ENCODE data around the gene RIPPLY3. TPM values are rescaled to one million over a fixed set of nuclear protein-coding genes. Genes with fewer than 3 reads are reported as not detected.
A peak's percentile ranks its signal among the peaks of the same experiment; 100 is the strongest.
"Not testable (repeated sequence)": the region's sequence is repeated elsewhere in the genome, so short reads cannot be mapped to it uniquely, and the experiment has no call there.

The RIPPLY3 gene
- total RNA-seq, 1 experiment from 2014 or later, result 1.7 TPM

DNA sequence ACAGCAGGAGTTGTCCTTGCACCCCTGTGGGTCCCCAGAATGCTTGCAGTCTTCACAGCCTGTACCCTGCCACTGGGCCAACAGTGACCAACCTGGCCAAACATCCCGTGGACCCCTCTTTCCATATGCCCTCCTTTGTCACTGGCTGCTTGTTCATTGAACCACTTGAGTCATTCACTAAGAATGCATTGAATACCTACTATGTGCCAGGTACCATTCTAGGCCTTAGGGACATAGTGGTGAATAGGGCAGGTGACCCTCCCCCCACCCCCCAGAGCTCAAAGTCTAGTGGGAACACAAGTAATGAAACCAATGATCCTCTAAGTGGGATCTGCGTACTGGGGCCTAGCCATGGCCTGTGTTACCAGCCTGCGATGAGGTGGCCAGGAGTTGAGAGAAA is 38.1 kb downstream of the RIPPLY3 start:
- DNase-seq (ENCODE audit: low read depth in 1 of 2, low spot score in 2 of 2), result no peak
- Histone ChIP-seq H3K27ac (no peak overlapping the region), H3K27me3 (replicated peaks) (no peaks in the 10 kb centered on the region), H3K4me3 (no peak overlapping the region), H3K4me1 (replicated peaks) (no peaks in the 10 kb centered on the region; the same call in 1 of the 2 replicates), H3K36me3 (no peaks in the 10 kb centered on the region), H3K9me3 (replicated peaks) (no peaks in the 10 kb centered on the region)

- H3K4me3 ChIP-seq, result no peak overlapping the region
- no peak overlapping the region for H3K27ac ChIP-seq
- no peak for DNase-seq (ENCODE audit: low read depth in 1 of 2, low spot score in 2 of 2)
- H3K36me3 ChIP-seq, result no peaks in the 10 kb centered on the region
- no peaks in the 10 kb centered on the region for H3K9me3 ChIP-seq (replicated peaks)
- no peaks in the 10 kb centered on the region for H3K27me3 ChIP-seq (replicated peaks)
- H3K4me1 ChIP-seq (replicated peaks), result no peaks in the 10 kb centered on the region; the same call in 1 of the 2 replicates
Measured at GRCh38 chr21:37045149-37045548, 38.6 kb downstream of the RIPPLY3 start.

- H3K4me3 ChIP-seq, result no peak overlapping the region
- no peak overlapping the region for H3K27ac ChIP-seq
- no peaks in the 10 kb centered on the region; the same call in 1 of the 2 replicates for H3K4me1 ChIP-seq (replicated peaks)
- H3K9me3 ChIP-seq (replicated peaks), result no peaks in the 10 kb centered on the region
- no peak for DNase-seq (ENCODE audit: low read depth in 1 of 2, low spot score in 2 of 2)
- no peaks in the 10 kb centered on the region for H3K27me3 ChIP-seq (replicated peaks)
- no peaks in the 10 kb centered on the region for H3K36me3 ChIP-seq
Measured at GRCh38 chr21:37045556-37045955, 39.1 kb downstream of the RIPPLY3 start.

GRCh38 chr21:37047079-37047478 is 40.6 kb downstream of the RIPPLY3 start:
- no peak overlapping the region for H3K27ac ChIP-seq
- no peak overlapping the region for H3K4me3 ChIP-seq
- H3K36me3 ChIP-seq, result no peaks in the 10 kb centered on the region
- H3K9me3 ChIP-seq (replicated peaks), result no peaks in the 10 kb centered on the region
- DNase-seq (ENCODE audit: low read depth in 1 of 2, low spot score in 2 of 2), result no peak
- H3K4me1 ChIP-seq (replicated peaks), result no peaks in the 10 kb centered on the region; the same call in 1 of the 2 replicates
- no peaks in the 10 kb centered on the region for H3K27me3 ChIP-seq (replicated peaks)

DNA sequence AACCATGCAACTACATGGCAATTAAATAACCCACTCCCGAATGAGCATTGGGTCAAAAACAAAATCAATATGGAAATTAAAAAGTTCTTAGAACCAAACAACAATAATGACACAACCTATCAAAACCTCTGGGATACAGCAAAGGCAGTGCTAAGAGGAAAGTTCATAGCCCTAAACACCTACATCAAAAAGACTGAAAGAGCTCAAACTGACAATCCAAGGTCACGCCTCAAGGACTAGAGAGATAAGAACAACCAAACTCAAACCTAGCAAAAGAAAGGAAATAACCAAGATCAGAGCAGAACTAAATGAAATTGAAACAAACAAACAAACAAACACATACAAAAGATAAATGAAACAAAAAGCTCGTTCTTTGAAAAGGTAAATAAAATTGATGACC is 43.2 kb downstream of the RIPPLY3 start:
- not testable (repeated sequence) for H3K4me3 ChIP-seq; H3K27me3 ChIP-seq (replicated peaks); DNase-seq (ENCODE audit: low read depth in 1 of 2, low spot score in 2 of 2); H3K27ac ChIP-seq; H3K36me3 ChIP-seq; H3K4me1 ChIP-seq (replicated peaks); H3K9me3 ChIP-seq (replicated peaks)

DNA sequence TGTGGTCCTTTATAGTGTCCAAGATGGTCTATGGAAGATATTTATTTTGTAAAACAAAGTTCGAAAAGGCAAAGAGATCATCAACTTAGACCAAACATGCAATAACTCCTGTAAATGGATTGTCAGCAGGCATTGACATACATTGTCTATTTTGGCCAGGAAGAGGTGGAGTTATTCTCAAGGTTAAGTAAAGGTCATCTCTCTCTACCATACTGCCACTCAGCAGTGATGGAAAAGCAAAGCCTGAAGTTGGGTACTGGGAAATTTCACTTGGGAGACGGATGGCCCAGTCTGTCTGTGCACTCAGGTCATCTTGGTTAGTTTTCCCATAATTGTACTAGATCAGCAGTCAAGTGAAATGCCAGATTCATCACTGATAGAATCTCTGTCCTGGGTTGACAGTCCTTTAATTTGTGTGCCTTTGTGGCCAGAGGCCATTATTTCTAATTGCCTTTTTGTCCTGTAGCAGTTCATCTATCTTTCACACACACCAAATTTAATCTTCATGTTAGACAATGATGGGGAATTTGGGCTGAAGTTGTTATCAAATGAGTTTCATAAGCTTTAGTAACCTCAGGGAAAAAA is 48.9 kb downstream of the RIPPLY3 start:
- Histone ChIP-seq H3K36me3 (no peaks in the 10 kb centered on the region), H3K9me3 (replicated peaks) (0 out of 2 replicates have a peak, but pooled peaks cover 4% of the 10 kb centered on the region), H3K4me1 (replicated peaks) (peaks cover 40% of the 10 kb centered on the region), H3K27me3 (replicated peaks) (no peaks in the 10 kb centered on the region), H3K4me3 (no peak overlapping the region), H3K27ac (no peak overlapping the region; the same call in 1 of the 2 replicates)
- DNase-seq (ENCODE audit: low read depth in 1 of 2, low spot score in 2 of 2), result peak in 1 of 2 experiments; percentile 28

- Histone ChIP-seq H3K4me3 (no peak overlapping the region), H3K36me3 (no peaks in the 10 kb centered on the region), H3K27ac (no peak overlapping the region), H3K27me3 (replicated peaks) (no peaks in the 10 kb centered on the region), H3K4me1 (replicated peaks) (peaks cover 60% of the 10 kb centered on the region), H3K9me3 (replicated peaks) (0 out of 2 replicates have a peak, but pooled peaks cover 4% of the 10 kb centered on the region)
- no peak for DNase-seq (ENCODE audit: low read depth in 1 of 2, low spot score in 2 of 2)
Measured at GRCh38 chr21:37057614-37058013, 51.1 kb downstream of the RIPPLY3 start.

- DNase-seq (ENCODE audit: low read depth in 1 of 2, low spot score in 2 of 2), result no peak
- Histone ChIP-seq H3K27me3 (replicated peaks) (no peaks in the 10 kb centered on the region), H3K4me3 (no peak overlapping the region), H3K9me3 (replicated peaks) (0 out of 2 replicates have a peak, but pooled peaks cover 4% of the 10 kb centered on the region), H3K4me1 (replicated peaks) (peaks cover 65% of the 10 kb centered on the region), H3K36me3 (no peaks in the 10 kb centered on the region), H3K27ac (no peak overlapping the region)
Measured at GRCh38 chr21:37058261-37058660, 51.8 kb downstream of the RIPPLY3 start.

DNA sequence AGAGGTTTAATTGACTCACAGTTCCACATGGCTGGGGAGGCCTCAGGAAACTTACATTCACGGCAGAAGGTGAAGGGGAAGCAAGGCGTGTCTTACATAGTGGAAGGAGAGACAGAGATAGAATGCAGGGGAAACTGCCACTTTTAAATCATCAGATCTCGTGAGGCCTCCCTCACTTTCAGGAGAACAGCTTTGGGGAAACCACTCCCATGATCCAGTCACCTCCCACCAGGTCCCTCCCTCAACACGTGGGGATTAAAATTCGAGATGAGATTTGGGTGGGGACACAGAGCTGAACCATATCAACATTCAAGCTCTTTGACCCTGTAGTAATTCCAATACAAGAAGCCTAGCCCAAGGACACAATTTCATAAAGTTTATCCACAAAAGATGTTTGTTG is 52.7 kb downstream of the RIPPLY3 start:
- peak overlapping the region; percentile 55 for H3K27ac ChIP-seq
- peaks cover 74% of the 10 kb centered on the region for H3K4me1 ChIP-seq (replicated peaks)
- no peak for DNase-seq (ENCODE audit: low read depth in 1 of 2, low spot score in 2 of 2)
- H3K4me3 ChIP-seq, result no peak overlapping the region
- no peaks in the 10 kb centered on the region for H3K36me3 ChIP-seq
- H3K27me3 ChIP-seq (replicated peaks), result no peaks in the 10 kb centered on the region
- 0 out of 2 replicates have a peak, but pooled peaks cover 4% of the 10 kb centered on the region for H3K9me3 ChIP-seq (replicated peaks)

- H3K27me3 ChIP-seq (replicated peaks), result no peaks in the 10 kb centered on the region
- peak; percentile 95 to 96 for DNase-seq (ENCODE audit: low read depth in 1 of 2, low spot score in 2 of 2)
- H3K4me1 ChIP-seq (replicated peaks), result peaks cover 77% of the 10 kb centered on the region
- H3K36me3 ChIP-seq, result no peaks in the 10 kb centered on the region
- H3K9me3 ChIP-seq (replicated peaks), result 0 out of 2 replicates have a peak, but pooled peaks cover 4% of the 10 kb centered on the region
- H3K4me3 ChIP-seq, result no peak overlapping the region
- H3K27ac ChIP-seq, result peak overlapping the region; percentile 91
Measured at GRCh38 chr21:37060296-37060695, 53.8 kb downstream of the RIPPLY3 start.

- H3K9me3 ChIP-seq (replicated peaks), result no peaks in the 10 kb centered on the region
- H3K4me3 ChIP-seq, result no peak overlapping the region
- H3K36me3 ChIP-seq, result no peaks in the 10 kb centered on the region; the same call in 1 of the 2 replicates
- H3K27ac ChIP-seq, result peak overlapping the region; percentile 99
- H3K27me3 ChIP-seq (replicated peaks), result no peaks in the 10 kb centered on the region
- peak; percentile 98 for DNase-seq (ENCODE audit: low read depth in 1 of 2, low spot score in 2 of 2)
- peaks cover 80% of the 10 kb centered on the region for H3K4me1 ChIP-seq (replicated peaks)
Measured at GRCh38 chr21:37061926-37062592, 55.6 kb downstream of the RIPPLY3 start.

GRCh38 chr21:37062593-37062935 is 56.1 kb downstream of the RIPPLY3 start:
- peak overlapping the region; percentile 99 for H3K27ac ChIP-seq
- no peaks in the 10 kb centered on the region for H3K27me3 ChIP-seq (replicated peaks)
- DNase-seq (ENCODE audit: low read depth in 1 of 2, low spot score in 2 of 2), result no peak
- H3K36me3 ChIP-seq, result no peaks in the 10 kb centered on the region; the same call in 1 of the 2 replicates
- H3K4me3 ChIP-seq, result no peak overlapping the region
- H3K9me3 ChIP-seq (replicated peaks), result no peaks in the 10 kb centered on the region
- peaks cover 79% of the 10 kb centered on the region for H3K4me1 ChIP-seq (replicated peaks)

GRCh38 chr21:37063433-37063832 is 56.9 kb downstream of the RIPPLY3 start:
- Histone ChIP-seq H3K4me1 (replicated peaks) (peaks cover 70% of the 10 kb centered on the region), H3K27ac (peak overlapping the region; percentile 99), H3K27me3 (replicated peaks) (no peaks in the 10 kb centered on the region), H3K36me3 (no peaks in the 10 kb centered on the region; the same call in 1 of the 2 replicates), H3K9me3 (replicated peaks) (no peaks in the 10 kb centered on the region), H3K4me3 (no peak overlapping the region)
- DNase-seq (ENCODE audit: low read depth in 1 of 2, low spot score in 2 of 2), result no peak

DNA sequence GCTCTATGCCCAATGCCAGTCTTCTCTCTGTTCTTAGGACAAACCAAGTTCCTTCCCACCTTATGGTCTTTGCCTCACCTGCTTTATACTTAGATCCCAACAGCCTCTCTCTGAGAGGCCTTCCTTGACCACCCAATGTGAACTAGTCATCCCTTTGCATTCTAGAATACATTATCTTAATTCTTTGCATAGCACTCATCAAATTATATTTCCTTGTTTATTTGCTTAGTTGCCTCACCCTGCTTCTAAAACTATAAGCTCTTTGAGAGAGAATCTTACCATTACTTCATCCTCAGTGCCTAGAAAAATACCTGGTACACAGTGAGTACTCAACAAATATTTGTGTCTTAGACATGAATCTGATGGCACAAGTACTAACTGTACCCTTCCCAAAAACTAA is 58.3 kb downstream of the RIPPLY3 start:
- no peaks in the 10 kb centered on the region for H3K27me3 ChIP-seq (replicated peaks)
- peaks cover 57% of the 10 kb centered on the region for H3K4me1 ChIP-seq (replicated peaks)
- peak overlapping the region; percentile 99 for H3K27ac ChIP-seq

More for the DNA sequence above, 58.3 kb downstream of the RIPPLY3 start:
- Histone ChIP-seq H3K36me3 (no peaks in the 10 kb centered on the region; the same call in 1 of the 2 replicates), H3K9me3 (replicated peaks) (no peaks in the 10 kb centered on the region), H3K4me3 (no peak overlapping the region)
- DNase-seq (ENCODE audit: low read depth in 1 of 2, low spot score in 2 of 2), result peak; percentile 60 to 96
